Sciatic nerve (tissue), 2 donors: Measurements from ENCODE around the gene CDC42SE2. TPM values are rescaled to one million over a fixed set of nuclear protein-coding genes. Genes with fewer than 3 reads are reported as not detected.
"Not testable (repeated sequence)": the region's sequence is repeated elsewhere in the genome, so short reads cannot be mapped to it uniquely, and the experiment has no call there.

Experiments used
- ATAC-seq: fragments of 200-7000 bp; cut with Tn5 transposase; one replicate; pipeline ENCODE4 v1.9.1; 2020; ENCODE audit warnings: mild to moderate bottlenecking, moderate library complexity
- DNase-seq: peaks from one replicate; pipeline ENCODE4 v3.0.0-alpha.2; 2020; ENCODE audit warnings: low spot score
- intact Hi-C: fragments of 100-400 bp; cut with DNase I; formaldehyde crosslinking; loops from one replicate; pipeline ENCODE4 v1.14.2; 2022
- total RNA-seq: library from RNA; stranded (reverse); fragmentation: NEBNext Ultra II Directional; extraction: Animal tissue kit (Norgen Biotek cat#: 25700); gene quantifications from one replicate; pipeline ENCODE4 v1.2.1, GENCODE V29; 2021
- donor health status: DM: no; HTN: no; CAD: no.
- donor health status: DM: no; HTN: no; CAD: no.

The CDC42SE2 gene
- total RNA-seq, 1 donor from 2014 or later: 29.7 TPM

DNA sequence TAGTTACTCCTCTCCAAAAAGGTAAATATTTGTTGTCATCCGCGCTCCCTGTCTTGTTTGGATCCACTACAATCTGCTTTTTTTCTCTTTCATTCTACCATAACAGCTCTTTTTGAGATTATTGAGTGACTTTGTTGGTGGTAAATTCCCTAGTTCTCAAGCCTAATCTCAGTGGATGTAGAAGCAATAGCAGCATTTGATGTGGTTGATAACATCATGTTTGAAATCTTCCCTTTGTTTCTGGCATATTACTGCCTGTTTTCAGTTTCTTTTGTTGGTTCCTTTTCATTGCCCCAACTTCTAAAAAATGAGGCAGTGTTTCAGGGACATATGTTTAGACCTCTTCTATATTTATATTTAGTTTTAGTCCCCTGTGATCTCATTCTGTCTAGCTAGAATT is 8.9 kb downstream of the CDC42SE2 start:
- no peak for ATAC-seq
- intact Hi-C loops: no loop called here
- DNase-seq: no peak

DNA sequence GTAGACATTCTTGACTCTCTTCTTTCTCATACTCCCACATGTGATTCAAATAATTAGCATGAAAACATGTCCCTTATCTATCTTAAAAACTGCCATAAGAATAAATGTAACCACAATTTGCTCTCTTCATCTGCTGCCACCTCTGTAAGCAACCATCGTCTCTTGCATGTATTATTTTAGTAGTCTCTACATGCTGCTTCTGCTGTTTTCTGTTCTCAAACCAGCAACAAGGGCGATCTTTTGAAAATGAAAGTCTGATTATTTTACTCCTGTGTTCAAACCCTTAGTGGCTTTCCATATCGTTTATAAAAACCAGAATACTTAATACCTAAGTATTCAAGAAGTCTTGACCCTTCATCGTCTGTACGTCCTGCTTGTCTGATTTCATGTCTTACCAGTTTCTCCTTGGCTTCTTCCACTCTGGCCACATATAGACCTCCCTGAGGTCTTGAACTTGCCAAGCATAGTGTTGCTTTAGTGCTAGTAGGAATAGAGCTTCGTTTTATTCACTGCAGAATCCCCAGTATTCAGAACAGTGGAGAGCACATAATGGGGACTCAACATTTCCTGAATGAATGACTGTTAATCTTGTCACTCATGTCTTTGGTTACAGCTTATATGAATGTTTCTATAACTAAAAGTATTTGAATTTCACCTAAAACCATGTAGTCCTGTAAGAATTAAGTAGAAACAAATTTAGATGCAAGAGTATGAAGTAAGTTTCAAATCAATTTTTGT is 10.6 kb downstream of the CDC42SE2 start:
- intact Hi-C loops: no loop called here
- ATAC-seq: no peak
- no peak for DNase-seq

DNA sequence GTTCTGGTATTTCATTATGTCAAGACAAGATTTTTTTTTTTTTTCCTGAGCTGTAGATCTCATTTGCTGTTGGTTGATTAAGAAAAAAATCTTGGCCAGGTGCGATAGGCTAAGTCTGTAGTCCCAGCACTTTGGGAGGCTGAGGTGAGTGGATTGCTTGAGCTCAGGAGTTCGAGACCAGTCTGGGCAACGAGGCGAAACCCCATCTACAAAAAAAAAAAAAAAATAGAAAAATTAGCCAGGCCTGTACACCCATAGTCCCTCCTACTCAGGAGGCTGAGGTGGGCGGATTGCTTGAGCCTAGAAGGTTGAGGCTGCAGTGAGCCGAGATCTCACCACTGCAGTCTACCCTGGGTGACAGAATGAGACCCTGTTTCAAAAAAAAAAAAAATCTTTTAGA is 12.2 kb downstream of the CDC42SE2 start:
- ATAC-seq (no peak), DNase-seq (no peak)
- intact Hi-C loops: no loop called here

DNA sequence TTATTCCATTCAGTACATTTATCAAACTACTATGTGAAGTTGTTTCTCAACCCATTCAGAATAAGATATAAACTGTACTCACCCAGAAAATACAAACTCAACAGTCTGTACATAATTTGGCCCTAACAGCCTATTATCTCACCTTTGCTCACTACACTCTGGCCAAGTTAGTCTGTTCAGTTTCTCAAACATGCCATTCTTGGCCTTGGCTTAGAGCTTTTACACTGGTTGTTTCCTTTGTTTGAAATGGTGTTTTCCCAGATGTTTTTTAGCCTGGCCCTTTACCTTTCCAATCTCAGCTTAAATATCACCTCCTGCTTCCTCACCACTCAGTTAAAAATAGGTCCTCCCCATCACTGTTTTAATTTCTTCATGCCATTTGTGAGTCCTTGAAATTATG is 13.6 kb downstream of the CDC42SE2 start:
- intact Hi-C loops: no loop called here
- no peak for ATAC-seq

DNA sequence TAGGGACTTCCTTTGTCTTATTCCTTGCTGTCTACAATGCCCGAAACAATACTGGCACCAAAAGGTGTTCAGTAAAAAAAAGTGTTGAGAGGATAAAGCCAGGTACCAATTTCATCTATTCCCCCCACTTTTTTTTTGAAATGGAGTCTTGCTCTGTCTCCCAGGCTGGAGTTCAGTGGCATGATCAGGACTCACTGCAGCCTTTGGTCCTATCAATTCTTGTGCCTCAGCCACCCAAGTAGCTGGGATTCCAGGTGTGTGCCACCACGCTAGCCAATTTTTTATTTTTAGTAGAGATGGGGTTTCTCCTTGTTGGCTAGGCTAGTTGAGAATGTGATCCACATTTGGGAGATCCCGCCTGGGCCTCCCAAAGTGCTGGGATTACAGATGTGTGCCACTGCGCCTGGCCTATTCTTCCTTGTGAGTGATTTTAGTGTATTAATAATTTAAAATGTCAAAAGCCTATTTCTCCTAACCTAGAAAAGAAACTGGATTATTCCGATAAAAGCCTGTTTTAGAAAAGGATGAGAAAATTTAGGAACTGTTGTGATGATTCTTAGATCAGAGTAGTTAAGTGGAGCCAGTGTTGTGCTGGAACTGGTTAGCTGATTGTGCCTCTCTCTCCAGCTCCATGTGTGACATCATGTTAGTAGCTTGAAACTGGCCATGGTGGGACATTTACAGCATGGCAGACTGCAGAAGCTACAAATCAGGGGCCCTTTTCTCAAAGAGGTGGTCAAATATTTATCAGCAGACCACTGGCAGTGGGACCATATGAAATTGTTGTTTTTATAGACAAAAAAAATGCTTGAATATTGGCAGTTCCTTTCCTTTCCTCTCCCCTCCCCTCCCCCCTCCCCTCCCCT is 14.3 kb downstream of the CDC42SE2 start:
- intact Hi-C loops: no loop called here
- DNase-seq (no peak), ATAC-seq (no peak)

More for the DNA sequence above, 13.6 kb downstream of the CDC42SE2 start:
- no peak for DNase-seq

DNA sequence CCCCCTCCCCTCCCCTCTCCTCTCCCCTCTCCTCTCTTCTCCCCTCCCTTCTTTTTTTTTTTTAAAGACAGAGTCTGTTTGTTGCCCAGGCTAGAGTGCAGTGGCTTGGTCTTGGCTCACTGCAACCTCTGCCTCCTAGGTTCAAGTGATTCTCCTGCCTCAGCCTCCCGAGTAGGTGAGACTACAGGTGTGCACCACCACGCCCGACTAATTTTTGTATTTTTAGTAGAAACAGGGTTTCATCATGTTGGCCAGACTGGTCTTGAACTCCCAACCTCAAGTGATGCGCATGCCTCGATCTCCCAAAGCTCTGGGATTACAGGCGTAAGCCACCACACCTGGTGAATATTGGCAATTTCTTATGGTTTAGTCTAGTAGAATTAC is 14.9 kb downstream of the CDC42SE2 start:
- DNase-seq, intact Hi-C loops, ATAC-seq: not testable (repeated sequence)

DNA sequence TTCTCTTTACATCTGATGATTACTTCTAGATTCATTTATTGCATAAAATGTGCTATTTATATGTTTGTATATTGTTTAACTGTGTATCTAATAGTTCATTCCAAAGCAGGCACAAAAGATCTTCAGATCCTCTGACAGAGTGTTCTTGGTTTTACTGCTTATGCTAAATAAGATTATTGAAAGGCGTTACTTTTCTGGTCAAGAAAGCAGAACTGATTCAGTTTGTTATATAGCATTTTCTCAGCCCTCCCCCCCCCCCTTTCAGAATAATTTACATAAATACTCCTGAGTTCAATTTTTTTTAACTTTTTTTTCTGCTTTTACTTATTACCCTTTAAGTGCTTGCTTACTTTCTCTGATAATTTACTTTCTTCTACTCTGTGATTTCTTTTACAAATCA is 15.4 kb downstream of the CDC42SE2 start:
- intact Hi-C loops: no loop called here
- no peak for DNase-seq
- ATAC-seq: no peak

DNA sequence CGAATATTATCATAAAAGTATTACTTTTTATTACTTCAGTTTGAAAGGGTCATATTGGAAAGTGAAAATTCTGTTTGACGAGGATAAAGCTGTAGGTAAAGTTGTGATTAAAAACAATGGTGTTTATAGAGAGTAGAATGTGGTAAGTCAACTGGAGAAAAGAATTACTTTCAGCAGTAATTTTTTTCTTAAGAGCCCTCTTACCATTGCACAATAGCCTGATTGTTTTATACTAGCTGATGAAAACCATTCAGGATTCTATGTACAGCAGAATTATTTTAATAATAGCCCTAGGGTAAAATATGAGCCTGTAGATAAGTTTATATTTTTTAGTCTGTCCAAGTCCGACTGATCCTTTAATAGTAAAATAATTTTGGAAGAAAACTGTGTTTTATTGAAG is 16.6 kb downstream of the CDC42SE2 start:
- ATAC-seq: peak; percentile 63
- no peak for DNase-seq
- intact Hi-C loops: no loop called here

DNA sequence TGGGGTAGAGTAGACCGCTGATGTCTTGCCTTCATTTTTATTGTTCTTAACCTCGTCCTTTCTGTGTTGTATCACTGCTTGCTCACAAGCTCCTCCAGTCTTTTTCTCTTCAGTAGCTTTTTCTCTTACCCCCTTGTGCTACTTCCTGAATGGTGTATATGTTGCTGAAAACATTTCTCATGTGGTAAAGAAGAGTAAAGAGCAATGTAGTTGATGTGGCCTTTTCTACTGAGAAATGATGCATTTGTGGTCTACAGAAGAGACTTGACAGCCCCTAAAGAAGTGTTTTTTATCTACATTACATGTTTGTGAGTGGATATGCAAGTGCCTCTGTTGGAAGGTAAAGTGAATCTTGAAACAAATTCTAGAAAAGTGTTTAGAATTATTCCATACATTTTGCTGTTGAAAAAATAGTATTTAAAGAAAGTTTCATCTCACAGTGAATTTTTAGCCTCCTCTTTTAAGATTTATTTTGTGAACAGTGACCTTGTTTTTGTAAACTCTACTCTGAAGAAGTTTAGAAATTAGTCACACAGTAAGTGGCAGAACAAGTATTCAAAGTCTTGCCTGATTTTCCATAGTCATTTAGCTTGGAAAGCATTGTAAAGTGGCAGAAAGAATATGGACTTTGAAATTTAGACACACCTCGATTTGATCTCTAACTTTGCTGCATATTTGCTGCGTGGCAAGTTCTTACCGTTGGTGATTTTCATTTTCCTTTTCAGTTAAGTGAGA is 17.4 kb downstream of the CDC42SE2 start:
- no peak for DNase-seq
- intact Hi-C loops: no loop called here
- no peak for ATAC-seq

DNA sequence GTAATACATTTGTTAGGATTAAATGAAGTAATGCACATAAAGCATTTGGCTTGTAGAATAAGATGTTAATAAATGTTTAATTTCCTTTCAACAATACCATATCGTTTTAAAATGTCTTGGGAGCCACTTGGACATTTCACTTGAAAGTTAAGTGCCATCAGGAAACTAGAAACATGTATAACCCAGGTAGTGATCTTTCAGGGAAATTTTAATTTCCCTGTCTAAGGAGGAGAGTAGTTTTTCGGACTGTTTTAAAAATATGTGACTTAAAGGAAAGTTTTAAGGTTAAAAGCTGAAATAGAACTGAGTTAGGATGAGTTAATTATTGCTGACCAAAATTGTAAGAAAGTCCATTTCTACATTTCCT is 18.0 kb downstream of the CDC42SE2 start:
- intact Hi-C loops: no loop called here
- ATAC-seq: no peak
- no peak for DNase-seq

DNA sequence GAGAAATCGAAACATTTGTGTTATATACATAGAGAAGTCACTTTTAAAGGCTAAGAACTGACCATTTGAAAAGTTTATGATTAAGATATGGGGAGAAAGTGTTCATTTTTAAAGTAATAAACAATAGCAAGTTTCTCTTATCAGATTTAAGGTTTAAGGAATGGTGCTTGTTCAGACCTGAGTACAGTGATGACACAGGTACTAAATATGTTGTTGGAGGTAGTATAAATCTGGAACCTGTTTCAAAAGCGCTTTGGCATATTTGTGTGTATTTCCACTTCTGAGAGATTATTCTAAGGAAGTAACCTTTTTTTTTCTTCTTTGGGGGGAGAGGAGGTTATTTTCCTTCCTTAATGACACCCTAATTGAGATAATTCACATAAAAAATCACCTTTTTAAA is 18.4 kb downstream of the CDC42SE2 start:
- intact Hi-C loops: no loop called here
- ATAC-seq: no peak
- no peak for DNase-seq

DNA sequence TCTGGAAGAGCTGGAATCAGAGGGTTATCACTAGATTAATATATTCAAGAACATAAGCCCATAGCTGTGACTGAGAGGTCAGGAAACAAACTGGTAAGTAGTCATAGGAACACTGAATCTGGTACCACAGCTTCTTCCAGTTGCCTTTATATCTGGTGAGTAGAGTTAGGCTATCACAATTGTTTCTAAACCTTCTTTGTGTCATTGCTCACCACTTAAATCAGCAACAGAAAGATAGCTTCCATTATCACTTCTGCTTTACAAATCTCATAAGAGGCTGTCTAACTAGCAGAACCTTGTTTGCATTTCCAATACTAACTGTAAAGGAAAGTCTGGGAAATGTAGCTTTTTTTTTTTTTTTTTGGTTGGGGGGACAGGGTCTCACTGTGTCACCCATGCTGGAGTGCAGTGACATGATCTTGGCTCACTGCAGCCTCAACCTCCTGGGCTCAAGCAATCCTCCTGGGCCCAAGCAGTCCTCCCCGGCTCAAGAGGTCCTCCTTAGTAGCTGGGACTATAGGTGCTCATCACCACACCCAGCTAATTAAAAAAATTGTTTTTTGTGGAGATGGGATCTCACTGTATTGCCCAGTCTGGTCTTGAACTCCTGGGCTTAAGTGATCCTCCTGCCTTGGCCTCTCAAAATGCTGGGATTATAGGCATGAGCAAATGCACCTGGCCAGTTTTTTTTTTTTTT is 22.0 kb downstream of the CDC42SE2 start:
- no peak for ATAC-seq
- intact Hi-C loops: no loop called here
- no peak for DNase-seq

DNA sequence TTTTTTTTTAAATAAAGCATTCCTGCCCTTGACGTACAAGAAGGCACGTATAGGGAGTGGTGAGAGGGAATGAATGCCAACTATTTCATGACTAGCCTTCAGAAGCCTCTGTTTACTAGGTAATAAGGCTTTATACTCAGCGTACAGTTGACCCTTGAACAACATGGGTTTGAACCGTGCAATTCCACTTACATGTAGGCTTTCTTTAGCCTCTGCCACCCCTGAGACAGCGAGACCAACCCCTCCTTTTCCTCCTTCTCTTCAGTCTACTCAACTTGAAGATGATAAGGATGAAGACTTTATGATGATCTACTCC is 22.5 kb downstream of the CDC42SE2 start:
- ATAC-seq (no peak), DNase-seq (no peak)
- intact Hi-C loops: no loop called here

DNA sequence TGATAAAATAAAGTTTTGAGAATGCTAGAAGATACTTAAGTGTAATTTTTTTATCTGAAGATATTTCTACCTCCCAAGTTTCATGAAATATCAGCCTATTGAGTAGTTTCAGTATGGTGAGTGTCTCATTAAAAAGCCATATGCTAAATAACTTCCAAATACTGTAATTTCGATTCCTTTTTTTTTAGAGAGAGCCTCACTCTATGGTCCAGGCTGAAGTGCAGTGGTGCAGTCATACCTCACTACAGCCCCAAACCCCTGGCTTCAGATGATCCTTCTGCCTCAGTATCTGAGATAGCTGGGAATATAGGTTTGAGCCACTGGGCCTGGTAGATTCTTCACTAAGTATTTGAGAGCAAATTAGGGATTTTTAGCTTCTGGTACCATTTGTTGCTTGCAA is 24.5 kb downstream of the CDC42SE2 start:
- intact Hi-C loops: no loop called here
- DNase-seq (no peak), ATAC-seq (no peak)

DNA sequence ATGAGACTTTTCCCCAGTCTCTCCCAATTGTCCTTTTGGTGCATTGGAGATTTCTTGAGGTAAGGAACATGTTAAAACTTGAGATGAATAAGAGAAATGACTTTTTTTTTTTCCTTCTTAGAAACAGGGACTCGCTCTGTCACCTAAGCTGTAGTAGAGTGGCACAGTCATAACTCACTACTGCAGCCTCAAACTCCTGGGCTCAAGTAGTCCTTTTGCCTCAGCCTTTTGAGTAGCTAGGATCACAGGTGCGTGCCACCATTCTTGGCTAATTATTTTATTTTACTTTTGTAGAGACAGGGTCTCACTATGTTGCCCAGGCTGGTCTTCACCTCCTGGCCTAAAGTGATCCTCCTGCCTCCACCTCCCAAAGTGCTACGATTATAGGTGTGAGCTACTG is 25.9 kb downstream of the CDC42SE2 start:
- intact Hi-C loops: no loop called here

DNA sequence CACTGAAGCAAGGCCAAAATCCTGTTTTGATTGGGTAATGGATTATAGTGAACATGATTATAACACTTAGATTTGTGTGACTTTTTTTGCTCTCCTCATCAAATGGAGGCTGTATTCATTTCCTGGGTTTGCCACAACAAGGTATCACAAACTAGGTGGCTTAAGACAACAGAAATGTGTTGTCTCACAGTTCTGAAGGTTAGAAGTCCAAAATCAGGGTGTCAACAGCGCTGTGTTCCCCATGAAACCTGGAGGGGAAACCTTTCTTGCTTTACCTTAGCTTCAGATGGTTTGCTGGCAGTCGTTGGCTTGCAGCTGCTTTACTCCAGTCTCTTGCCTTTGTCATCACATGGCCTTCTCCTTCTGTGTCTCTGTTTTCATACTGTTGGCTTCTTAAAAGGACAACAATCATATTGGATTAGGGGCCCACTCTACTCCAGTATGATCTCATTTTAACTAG is 32.4 kb downstream of the CDC42SE2 start:
- intact Hi-C loops: no loop called here
- ATAC-seq: no peak
- no peak for DNase-seq

More for the DNA sequence above, 25.9 kb downstream of the CDC42SE2 start:
- DNase-seq (no peak), ATAC-seq (no peak)

DNA sequence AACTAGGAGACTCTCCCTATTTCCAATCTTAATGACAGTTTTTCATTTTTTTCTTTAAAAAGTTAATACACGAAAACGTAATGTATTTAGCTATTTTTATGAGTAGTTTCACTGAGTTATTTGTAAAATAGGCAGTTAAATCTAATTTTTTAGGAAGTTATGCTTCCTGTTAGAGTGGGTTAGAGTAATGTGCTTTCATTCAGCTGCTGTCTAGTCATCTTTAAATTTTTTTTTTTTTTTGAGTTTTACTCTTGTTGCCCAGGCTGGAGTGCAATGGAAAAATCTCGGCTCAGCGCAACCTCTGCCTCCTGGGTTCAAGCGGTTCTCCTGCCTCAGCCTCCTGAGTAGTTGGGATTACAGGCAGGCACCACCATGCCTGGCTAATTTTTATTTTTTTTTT is 34.0 kb downstream of the CDC42SE2 start:
- intact Hi-C loops: no loop called here
- DNase-seq: no peak
- no peak for ATAC-seq

DNA sequence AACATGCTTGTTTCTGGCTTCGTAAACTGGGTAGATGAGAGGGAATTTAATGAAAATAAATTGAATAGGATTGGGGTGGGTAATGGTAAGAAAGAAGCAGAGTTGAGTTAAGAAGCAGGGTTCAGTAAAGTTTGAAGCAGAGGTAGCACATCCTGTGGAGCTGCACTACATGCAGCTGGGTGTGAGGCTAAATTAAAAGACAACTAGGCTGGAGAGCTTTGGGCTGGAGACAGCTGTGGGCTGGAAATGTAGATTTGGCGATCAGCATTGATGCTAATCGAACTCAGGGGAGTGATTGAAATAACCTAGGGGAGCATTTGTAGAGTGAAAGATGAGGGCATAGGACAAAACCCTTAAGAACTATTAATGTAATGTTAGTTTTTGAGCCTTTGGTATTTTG is 35.6 kb downstream of the CDC42SE2 start:
- intact Hi-C loops: no loop called here
- ATAC-seq: no peak
- DNase-seq: no peak

DNA sequence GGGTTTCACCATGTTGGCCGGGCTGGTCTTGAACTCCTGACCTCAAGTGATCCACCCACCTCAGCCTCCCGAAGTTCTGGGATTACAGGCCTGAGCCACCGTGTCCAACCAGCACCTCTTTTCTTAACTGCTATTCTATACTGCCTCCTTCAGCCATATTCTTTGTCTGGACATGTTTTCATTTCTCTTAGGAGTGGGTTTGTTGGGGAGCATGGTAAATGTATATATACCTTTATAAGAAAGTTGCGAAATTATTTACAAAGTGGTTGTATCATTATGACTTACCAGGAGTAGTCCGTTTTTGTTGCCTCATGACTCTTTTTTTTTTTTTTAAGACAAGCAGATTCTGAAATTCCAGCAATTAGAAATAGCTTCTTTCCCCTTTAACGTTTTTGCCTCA is 38.7 kb downstream of the CDC42SE2 start:
- DNase-seq (no peak), ATAC-seq (no peak)
- intact Hi-C loops: no loop called here
